ENCODE results near the gene CSF3R.

DNA sequence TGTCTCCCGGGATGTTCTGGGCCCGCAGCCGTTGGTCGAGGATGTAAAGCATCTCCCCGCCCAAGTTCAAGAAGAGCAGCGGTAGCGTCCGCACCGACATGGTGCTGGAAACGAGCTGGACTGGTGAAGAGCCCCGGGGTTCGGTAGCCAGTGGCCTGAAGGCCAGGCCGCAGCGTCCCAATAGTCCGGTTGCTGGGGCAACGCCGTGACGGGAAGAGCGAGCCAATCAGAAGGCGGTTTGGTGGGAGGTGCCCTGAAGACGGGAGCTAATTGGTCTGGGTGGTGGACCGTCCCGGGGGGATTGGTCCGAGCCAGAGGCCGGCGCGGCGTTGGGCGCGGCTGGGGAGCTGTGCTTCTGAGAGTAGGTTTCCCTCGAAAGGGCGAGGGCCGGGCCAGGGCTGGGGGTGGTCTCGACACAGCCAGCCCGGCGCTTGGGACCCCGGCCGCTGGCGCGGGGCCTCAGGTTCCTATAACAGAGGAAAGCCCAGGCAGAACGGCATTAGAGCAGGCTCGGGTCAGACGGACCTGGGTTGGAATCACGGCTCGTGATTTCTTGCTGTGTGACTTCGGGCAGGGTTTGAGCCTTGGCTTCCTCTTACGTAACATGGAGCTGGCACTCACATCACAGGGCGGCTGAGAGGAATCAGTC, 32.3 kb downstream of the CSF3R start, which contains the start of gene OSCP1:
- TF ChIP-seq, protein P1, sequence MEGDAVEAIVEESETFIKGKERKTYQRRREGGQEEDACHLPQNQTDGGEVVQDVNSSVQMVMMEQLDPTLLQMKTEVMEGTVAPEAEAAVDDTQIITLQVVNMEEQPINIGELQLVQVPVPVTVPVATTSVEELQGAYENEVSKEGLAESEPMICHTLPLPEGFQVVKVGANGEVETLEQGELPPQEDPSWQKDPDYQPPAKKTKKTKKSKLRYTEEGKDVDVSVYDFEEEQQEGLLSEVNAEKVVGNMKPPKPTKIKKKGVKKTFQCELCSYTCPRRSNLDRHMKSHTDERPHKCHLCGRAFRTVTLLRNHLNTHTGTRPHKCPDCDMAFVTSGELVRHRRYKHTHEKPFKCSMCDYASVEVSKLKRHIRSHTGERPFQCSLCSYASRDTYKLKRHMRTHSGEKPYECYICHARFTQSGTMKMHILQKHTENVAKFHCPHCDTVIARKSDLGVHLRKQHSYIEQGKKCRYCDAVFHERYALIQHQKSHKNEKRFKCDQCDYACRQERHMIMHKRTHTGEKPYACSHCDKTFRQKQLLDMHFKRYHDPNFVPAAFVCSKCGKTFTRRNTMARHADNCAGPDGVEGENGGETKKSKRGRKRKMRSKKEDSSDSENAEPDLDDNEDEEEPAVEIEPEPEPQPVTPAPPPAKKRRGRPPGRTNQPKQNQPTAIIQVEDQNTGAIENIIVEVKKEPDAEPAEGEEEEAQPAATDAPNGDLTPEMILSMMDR (IDR thresholded peaks at IDR 0.05; ENCODE audit: extremely low read depth in 1 of 2, insufficient read depth in 1 of 2, low read depth in 1 of 2, low read length in 2 of 2) = no peak
- TF ChIP-seq EZH2 (IDR thresholded peaks at IDR 0.05; ENCODE audit: borderline replicate concordance, low read depth, low read length, severe bottlenecking) = no peak
- TF ChIP-seq POLR2AphosphoS5 (IDR thresholded peaks at IDR 0.05; ENCODE audit: insufficient read depth, low read depth, low read length) = peak; percentile 91
- TF ChIP-seq, protein P2, sequence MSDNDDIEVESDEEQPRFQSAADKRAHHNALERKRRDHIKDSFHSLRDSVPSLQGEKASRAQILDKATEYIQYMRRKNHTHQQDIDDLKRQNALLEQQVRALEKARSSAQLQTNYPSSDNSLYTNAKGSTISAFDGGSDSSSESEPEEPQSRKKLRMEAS (IDR thresholded peaks at IDR 0.05; ENCODE audit: insufficient read depth, insufficient read length) = peak; percentile 14
- TF ChIP-seq FOS (IDR thresholded peaks at IDR 0.05; ENCODE audit: borderline replicate concordance, insufficient read depth, low read length) = no peak

Data from endothelial cell of umbilical vein (primary cell).